DMS53 treated with DMSO at 0.1 percent for 48 hours (cell line): ENCODE results near the gene TMEM39B.
"Not testable (repeated sequence)": the region's sequence is repeated elsewhere in the genome, so short reads cannot be mapped to it uniquely, and the experiment has no call there.

Experiments
- DNase-seq: peaks from one replicate; lab custom pipeline; 2025; ENCODE audit not compliant: unreplicated experiment; lab: John Stamatoyannopoulos, UW

Gene TMEM39B

DNA sequence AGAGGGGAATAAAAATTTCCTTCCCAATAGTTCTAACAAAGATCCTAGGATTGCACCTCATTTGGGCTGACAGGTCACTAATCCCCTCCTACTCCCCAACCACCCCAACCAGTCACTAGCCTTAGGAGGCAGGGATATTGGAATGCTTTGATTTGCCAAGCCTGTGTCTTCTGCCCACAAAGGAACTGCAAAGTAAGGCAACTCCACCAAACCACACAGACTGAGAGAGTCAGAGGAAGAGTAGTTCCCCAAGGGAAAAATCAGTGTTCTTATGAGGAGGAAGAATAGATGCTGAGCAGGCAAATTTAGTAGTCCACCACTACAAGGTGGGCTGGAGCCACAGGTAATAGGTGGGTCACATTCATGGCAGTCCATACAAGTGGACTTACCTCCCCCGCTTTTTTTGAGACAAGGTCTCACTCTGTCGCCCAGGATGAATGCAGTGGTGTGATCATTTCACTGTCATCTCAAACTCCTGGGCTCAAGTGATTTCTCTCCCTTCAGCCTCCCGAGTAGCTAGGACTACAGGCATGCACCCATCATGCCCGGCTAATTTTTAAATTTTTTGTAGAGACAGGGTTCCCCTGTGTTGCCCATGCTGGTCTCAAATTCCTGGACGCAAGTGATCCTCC, 3.7 kb upstream of the TMEM39B start:
- DNase-seq = no peak

DNA sequence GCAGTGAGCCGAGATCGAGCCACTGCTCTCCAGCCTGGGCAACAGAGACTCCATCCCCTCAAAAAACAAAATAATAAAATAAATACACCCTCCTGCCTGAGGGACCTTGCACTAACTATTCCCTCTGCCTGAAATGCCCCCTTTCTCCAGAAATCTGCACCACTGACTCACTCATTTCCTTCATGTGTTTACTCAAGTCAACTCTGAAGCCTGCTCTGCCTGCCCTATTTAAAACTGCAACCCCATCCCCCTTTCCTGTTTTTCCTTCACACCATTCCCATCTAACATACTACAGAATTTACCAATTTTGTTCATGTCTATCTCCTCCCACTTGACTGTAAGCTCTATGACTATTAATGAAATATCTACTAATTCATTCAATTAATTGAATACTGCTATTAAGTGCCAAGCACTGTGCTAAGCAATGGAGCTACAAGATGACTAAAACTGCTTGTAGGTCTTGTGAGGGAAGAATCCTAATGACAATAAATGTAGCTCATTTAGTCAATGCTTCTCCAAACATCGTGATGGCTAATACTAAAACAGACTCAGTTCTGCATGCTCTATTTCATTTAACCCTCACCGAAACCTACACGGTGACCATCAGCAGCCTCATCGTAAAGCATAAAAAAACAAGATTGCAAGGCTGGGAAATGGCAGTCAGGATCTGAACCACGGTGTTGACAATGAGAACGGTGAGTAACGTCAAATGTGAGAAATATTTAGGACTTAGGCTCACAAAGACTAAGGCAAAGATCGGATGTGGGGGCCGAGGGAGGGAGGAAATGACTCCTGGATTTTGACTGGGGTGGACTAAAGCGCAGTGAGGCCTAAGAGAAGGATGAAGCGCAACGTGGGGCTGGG, 749 bp upstream of the TMEM39B start:
- DNase-seq = peak; percentile 72

DNA sequence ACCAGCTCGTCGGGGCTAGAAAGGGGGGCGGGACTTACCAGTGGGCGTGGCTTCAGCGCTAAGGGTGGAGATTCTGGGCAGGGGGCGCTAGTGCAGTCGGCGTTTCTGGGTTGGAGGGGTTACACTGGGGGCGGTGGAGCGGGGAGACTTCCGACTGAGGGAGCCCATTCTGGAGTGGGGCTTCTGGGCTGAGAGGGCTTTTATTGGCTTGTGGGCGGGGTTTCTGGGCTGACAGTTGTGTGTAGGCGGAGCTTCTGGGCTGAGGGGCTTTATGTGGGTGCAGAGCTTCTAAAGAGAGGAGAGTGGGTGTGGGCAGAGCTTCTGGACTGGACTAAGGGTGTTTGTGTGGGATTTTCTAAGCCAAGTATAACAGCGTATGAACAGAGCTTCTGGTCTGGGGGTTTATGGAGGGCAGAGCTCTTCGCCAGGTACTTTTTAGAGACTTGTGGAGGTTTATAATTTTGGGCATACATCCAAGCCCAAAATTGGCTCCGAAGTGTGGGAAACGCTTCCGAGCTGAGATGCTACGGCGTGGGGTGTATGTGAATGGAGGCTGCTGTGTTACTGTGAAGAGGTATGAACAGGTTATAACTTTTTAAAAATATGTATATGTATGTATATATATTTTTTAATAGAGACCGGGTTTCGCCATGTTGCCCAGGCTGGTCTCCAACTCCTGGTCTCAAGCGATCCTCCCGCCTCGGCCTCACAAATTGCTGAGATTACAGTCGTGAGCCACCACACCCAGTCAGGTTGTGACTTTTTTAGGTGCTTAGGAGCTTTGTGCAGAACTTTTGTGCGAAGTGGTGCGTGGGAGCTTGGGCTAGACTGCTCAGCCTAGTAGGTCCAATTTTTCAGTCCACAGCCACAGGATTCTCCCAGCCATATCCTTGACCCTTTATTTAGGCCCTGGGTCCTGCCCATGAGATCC, 825 bp downstream of the TMEM39B start:
- no peak for DNase-seq

DNA sequence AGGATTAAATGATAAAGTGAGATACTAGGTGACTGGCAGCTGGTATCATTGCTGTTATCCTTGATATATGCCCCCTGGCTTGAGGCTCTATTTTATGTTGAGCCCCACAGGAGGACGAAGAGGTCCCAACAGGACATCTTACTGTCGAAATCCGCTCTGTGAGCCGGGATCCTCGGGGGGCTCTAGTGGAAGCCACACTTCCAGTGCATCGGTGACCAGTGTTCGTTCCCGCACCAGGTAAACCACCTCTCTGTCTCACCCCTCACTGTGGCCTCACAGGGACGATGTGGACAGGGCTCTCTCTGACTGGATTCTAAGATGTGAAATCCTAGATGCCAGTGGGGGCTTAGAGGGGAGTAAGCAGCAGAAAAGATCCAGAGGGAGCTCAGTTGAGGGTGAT, 2.1 kb downstream of the TMEM39B start:
- no peak for DNase-seq

DNA sequence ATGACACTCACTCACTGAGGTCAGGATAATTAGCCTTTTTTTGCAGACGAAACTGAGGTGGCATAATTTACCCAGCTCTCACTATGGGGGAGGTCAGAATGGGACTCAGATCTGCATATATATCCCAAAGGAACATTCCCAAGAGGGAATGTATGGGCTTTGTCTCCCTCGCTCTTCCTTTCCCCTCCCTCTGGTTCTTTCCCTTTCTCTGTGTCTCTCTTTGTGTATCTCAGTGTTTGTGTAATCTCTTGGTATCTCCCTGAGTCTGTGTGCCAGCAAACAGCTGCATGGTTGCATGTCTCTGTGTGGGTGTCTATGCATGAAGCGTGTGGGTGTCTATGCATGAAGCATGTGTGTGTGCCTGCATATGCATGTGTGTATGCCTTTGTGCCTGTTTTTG, 4.7 kb downstream of the TMEM39B start:
- DNase-seq = no peak

DNA sequence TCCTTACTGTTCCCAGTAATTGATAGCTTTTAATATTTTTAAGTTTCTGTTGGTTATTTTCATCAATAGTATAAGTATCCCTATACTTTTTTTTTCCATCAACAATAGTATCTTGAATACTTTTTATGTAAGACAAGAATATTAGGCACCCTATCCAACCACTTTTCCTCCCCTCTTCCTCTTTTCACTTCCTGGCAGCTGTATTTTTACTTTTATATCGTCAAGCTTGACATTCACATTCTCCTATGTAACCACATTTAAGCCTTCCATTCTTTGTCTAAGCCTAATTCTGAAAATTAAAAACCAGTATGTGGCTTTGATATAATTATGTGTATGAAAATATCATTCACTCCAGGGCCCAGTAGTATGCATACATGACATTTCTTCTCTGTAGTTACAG, 9.3 kb downstream of the TMEM39B start:
- DNase-seq = no peak

DNA sequence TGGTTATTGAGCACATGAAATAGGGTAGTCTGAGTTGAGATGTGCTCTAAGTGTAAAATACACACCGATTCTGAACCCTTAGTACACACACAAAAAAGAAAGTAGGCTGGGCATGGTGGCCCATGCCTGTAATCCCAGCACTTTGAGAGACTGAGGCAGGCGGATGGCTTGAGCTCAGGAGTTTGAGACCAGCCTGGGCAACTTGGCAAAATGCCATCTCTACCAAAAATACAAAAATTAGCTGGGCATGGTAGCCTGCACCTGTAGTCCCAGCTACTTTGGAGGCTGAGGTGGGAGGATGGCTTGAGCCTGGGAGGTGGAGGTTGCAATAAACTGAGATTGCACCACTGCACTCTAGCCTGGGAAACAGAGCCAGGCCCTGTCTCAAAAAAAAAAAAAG, 13.6 kb downstream of the TMEM39B start:
- DNase-seq = not testable (repeated sequence)

DNA sequence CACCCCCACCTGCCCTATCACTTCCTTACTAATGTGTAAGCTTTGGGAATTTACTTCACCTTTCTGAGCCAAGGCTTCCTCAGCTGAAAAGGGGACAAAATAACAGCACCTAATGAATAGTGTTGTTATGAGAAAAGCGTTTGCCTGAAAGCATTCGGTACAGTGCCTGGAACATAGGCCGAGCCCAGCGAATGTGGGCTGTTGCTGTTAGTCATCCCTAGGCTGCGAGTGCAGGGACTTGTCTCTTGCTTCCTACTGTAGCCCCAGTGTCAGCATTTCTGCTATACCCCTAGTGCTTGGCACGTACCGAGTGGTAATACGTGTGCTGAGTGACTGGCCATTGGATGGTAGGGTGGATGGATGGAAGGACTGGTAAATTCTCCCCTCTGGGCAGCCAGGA, 18.4 kb downstream of the TMEM39B start:
- DNase-seq = no peak

DNA sequence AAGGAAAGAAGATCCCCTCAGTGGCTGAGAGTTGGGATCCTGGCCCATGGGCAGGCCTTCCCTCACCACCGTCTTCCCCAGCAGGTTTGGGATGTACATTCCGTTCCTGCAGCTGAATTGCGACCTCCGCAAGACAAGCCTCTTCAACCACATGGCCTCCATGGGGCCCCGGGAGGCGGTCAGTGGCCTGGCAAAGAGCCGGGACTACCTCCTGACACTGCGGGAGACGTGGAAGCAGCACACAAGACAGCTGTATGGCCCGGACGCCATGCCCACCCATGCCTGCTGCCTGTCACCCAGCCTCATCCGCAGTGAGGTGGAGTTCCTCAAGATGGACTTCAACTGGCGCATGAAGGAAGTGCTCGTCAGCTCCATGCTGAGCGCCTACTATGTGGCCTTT, 18.9 kb downstream of the TMEM39B start:
- DNase-seq = no peak

DNA sequence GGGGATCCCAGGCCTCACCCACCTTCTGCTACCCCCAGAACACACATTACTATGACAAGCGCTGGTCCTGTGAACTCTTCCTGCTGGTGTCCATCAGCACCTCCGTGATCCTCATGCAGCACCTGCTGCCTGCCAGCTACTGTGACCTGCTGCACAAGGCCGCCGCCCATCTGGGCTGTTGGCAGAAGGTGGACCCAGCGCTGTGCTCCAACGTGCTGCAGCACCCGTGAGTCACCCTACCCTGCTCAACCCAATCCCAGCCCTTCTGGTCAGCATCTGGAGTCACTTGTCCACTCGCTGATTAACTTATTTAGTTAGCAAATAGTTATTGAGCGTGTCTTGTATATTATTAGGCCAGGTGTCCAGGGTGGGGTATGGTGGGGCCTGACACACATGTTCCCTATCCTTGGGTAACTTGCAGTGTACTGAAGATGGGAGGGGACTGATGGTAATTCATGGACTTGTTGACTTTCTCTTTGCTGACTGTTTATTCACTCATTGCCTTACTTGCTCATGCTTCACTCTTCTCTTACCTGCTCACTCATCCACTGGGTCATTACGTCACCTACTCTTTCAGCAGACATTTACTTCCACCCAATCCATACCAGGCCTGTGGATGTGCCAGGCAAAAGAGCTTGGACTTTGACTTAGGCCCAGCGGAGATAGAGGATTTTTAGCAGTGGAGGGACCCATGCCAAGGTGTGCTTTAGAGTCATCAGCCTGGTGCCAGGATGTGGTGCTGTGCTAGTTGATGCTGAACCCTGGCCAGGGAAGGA, 22.2 kb downstream of the TMEM39B start:
- peak; percentile 74 for DNase-seq

DNA sequence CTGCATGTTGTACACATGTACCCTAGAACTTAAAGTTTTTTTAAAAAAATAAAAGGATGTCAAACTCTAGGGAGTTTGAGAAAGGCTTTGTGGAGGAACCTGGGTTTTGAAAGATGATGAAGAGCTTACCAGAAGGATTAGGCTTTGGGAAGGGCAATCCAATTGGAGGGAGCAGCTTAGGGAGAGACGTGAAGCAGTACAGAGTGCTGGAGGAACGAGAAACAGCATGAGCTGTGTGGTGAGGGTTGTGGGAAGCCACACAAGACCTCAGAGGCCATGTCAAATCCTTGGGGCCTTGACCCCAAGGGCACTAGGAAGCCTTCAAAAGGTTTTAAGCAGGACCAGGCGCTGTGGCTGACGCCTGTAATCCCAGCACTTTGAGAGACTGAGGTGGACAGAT, 26.7 kb downstream of the TMEM39B start:
- DNase-seq = no peak

DNA sequence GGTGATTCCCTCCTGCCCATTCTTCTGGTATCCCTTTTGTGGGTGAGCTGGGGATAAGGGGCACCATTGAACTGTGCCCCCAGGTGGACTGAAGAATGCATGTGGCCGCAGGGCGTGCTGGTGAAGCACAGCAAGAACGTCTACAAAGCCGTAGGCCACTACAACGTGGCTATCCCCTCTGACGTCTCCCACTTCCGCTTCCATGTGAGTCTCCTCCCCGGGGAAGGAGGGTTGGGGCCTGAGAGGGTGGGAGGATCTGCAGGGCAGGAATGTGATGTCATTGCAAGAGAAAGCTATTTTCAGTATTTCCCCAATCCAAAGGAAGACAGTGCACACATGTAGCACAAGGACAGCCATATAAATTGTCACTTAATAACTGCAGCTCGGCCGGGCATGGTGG, 27.6 kb downstream of the TMEM39B start:
- no peak for DNase-seq

DNA sequence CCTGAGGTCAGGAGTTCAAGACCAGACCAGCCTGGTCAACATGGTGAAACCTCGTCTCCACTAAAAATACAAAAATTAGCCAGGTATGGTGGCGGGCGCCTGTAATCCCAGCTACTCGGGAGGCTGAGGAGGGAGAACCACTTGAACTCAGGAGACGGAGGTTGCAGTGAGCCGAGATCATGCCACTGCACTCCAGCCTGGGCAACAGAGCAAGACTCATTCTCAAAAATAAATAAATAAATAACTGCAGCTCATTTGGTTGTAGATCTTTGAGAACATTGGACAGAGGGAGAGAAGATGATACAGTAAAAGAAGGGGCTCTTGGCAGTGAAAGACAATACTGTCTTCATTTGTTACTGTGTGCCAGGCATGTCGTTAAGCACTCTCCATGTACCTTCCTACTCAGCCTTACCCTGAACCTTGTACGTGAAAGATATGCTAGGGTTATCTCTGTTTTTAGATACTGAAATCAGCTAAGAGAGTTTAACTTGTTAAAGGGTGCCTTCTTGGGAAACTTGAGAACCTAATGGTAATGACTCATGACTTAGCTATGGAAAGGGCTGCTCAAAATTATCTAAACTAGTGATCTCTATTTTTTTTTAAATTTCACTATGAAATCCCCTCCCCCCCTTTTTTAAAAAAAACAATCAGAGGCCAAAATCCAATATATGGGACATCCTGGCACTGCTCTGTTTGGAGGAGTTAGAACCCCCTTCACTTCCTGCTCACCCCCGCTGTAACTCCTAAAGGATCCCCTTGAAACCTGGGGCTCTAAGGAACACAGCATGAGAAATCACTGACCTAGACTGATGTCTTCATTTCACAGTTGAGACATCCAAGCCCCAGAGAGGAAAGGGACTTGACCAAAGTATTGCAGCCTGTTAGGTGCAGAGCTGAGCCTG, 28.3 kb downstream of the TMEM39B start:
- no peak for DNase-seq

DNA sequence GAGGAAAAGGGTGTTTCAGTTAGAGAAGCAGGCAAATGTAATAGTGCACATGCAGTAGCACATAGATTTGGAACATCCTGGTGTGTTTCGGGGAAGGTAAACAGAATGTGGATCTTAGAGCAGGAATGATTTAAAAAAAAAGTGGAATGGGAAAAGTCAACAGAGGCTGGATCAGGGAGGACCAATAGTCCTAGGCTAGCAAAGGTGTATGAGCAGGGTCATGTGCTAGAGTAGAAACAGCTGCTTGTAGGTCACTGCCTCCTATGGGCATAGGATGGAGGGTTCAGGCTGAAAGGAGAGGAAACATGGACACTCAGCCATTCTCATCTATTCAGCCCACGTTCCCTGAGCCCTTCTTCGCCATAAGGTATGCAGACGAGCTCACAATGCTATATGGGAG, 31.4 kb downstream of the TMEM39B start:
- peak; percentile 23 for DNase-seq

DNA sequence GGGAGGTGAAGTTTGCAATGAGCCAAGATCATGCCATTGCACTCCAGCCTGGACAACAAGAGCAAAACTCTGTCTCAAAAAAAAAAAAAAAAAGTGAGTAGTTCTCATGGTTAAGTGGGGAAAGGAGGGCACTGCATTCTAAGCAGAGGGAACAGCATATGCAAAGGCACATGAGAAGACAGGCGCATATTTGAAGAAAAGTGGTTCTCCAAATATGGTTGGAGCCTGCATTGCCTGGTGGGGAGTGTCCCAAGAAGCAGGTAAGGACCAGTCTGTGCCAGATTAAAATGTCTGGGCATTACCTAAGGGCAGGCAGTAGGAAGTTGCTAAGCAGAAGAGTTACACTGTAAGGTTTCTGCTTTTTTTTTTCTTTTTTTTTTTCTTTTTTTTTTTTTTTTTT, 32.6 kb downstream of the TMEM39B start:
- no peak for DNase-seq

DNA sequence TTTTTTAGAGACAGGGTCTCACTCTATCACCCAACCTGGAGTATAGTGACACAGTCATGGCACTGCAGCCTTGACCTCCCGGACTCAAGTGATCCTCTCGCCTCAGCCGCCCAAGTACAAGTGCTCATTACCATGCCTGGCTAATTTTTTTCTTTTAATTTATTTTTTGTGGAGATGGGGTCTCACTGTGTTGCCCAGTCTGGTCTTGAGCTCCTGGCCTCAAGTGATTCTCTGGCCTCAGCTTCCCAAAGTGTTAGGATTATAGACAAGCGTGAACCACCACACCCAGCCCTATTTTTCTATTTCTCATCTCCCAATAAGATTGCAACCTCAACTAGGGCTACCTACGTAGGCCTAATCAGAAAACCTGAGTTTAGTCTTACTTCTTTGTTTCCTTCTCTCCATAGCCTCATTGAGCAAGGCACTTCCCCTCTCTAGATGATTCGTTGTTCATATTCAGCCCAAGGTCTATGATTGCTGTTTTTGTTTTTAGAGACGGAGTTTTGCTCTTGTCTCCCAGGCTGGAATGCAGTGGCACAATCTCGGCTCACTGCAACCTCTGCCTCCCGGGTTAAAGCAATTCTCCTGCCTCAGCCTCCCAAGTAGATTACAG, 34.0 kb downstream of the TMEM39B start:
- DNase-seq = no peak

DNA sequence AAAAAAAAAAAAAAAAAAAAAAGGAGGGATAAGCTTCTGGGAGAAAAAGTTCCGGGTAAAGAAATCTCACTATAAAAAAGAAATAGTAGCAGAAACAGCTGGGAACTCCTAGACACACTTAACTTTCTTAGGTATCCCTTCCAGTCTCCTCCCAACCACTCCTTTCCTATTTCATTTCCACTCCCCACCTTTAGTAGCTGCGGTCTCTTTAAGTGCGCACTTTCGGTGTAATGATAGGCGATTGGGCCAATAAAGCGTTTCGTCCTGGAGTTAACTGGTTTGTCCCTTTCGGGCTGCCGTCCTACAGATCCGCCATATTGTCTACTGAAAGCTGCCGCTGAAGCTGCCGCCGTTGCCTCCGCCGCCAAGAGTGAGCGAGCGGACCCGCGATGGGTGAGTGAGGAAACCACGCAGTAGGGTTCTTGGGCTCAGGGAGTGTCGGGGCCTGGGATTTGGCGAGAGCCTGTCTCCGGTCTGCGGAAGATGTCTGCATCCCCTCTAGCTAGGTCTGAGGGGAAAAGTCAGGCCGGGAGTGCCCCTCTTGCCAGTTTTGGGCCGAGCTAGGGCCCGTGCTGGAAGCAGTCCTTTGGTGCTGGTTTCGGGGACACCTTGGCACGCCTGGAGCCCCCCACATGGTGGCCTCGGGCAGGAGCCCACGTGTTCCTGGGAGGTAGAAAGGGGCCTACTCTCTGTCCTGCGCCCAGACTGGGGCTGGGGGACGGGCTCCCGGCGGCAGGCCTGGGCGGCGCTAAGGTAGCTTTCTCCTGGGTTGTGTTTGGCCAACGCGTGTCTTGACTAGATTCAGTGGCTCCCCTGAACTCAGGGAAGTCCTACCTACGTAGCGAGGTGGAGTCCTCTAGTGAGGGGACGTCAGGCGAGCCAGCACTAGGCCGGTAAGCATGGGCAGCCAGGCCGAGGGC, 35.3 kb downstream of the TMEM39B start, which contains the start of gene KPNA6:
Gene KPNA6 (plus strand): TSS at position 315 of the 920 bp plus-strand sequence. CDS start 75 bp downstream, at position 390.
- DNase-seq = peak; percentile 87

DNA sequence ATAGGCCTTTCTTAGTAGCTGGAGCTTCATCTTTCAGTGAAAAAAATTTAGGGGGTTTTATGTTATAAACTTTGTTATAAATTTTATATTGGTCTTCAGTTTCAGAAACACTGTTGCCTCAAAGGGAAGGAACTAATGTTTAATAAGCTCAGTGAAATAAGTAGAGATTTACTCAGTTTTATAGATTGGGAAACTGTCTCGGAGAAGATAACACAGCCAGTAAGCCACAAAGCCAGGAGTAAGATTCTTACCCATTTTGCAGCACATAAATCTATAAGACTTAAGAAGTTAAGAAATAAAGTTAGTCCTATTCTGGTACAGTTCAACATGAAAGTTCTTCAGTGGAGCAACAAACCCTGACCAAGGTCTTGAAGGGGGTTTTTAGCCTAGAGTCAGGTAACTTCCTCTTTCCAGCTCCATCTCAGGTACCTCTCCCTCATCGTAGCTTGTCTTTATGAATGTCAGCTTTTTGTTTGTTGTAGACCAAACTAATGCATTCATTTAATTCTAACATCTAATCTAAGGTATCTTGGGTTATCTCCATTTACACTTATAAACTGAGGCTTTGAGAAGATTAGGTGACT, 38.4 kb downstream of the TMEM39B start:
- no peak for DNase-seq
